ENCODE results near the gene COPZ2. TPM values are rescaled to one million over a fixed set of nuclear protein-coding genes. Genes with fewer than 3 reads are reported as not detected.
"Not testable (repeated sequence)": the region's sequence is repeated elsewhere in the genome, so short reads cannot be mapped to it uniquely, and the experiment has no call there.

Gene COPZ2
- total RNA-seq, 2 experiments from 2014 or later: 4.3 to 4.6 TPM

DNA sequence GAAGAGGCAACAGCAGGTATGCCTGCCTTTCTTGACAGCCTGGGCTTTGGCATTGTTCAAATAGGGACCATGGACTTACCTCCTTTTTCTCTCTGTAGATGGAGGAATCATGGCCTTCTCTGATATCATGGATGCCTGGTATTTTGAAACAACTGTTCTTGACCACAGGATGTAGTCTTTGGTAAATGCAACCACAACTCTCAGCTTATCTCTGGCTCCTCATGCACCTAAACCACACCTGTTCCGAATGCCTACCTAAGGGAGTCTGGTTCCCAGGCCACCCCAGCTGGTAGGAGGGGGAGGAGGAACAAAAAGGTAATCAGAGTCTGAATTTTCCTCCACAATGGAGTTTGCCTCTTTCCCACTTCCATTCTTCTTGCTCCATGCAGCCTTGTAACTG lies 47.9 kb downstream of the COPZ2 start:
- no peak overlapping the region for H3K4me3 Mint-ChIP-seq
- ChIA-PET CTCF (interaction anchor here (3.2 to 4.4 kb wide), 2 partner anchors 11 to 19 kb away, joined by 12 to 19 read pairs; partner anchors contain the start of gene CDK5RAP3), POLR2A (interaction anchor here (0.6 to 0.9 kb wide), 2 partner anchors 20 to 24 kb away, joined by 3 read pairs; no protein-coding TSS in a partner anchor)
- intact Hi-C loops (cut with micrococcal nuclease): no loop called here
- no peaks in the 10 kb centered on the region for H3K9me3 Mint-ChIP-seq
- DNase-seq (no peak), ATAC-seq (no peak)
- H3K4me1 Mint-ChIP-seq (ENCODE audit: low read depth): no peaks in the 10 kb centered on the region
- TF ChIP-seq, protein P1, sequence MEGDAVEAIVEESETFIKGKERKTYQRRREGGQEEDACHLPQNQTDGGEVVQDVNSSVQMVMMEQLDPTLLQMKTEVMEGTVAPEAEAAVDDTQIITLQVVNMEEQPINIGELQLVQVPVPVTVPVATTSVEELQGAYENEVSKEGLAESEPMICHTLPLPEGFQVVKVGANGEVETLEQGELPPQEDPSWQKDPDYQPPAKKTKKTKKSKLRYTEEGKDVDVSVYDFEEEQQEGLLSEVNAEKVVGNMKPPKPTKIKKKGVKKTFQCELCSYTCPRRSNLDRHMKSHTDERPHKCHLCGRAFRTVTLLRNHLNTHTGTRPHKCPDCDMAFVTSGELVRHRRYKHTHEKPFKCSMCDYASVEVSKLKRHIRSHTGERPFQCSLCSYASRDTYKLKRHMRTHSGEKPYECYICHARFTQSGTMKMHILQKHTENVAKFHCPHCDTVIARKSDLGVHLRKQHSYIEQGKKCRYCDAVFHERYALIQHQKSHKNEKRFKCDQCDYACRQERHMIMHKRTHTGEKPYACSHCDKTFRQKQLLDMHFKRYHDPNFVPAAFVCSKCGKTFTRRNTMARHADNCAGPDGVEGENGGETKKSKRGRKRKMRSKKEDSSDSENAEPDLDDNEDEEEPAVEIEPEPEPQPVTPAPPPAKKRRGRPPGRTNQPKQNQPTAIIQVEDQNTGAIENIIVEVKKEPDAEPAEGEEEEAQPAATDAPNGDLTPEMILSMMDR (IDR thresholded peaks at IDR 0.05): no peak
- H3K27me3 Mint-ChIP-seq: no peaks in the 10 kb centered on the region
- no peak overlapping the region for H3K27ac Mint-ChIP-seq
- peaks cover 2% of the 10 kb centered on the region for H3K36me3 Mint-ChIP-seq (ENCODE audit: low read depth)

- DNase-seq (no peak), ATAC-seq (no peak)
- H3K36me3 Mint-ChIP-seq (ENCODE audit: low read depth): peaks cover 2% of the 10 kb centered on the region
- TF ChIP-seq, protein P1 (IDR thresholded peaks at IDR 0.05): no peak
- intact Hi-C loops (cut with micrococcal nuclease): no loop called here
- no peaks in the 10 kb centered on the region for H3K27me3 Mint-ChIP-seq
- H3K9me3 Mint-ChIP-seq: no peaks in the 10 kb centered on the region
- CTCF ChIA-PET: interaction anchor here (3.2 to 4.4 kb wide), 2 partner anchors 11 to 19 kb away, joined by 12 to 19 read pairs; partner anchors contain the start of gene CDK5RAP3
- no peak overlapping the region for H3K27ac Mint-ChIP-seq
- H3K4me3 Mint-ChIP-seq: no peak overlapping the region
- H3K4me1 Mint-ChIP-seq (ENCODE audit: low read depth): no peaks in the 10 kb centered on the region
- POLR2A ChIA-PET: interaction anchor here (0.9 kb wide), 1 partner anchor 24 kb away, joined by 3 read pairs; no protein-coding TSS in a partner anchor
Observed at GRCh38 chr17:47989159-47989558, 48.4 kb downstream of the COPZ2 start.

DNA sequence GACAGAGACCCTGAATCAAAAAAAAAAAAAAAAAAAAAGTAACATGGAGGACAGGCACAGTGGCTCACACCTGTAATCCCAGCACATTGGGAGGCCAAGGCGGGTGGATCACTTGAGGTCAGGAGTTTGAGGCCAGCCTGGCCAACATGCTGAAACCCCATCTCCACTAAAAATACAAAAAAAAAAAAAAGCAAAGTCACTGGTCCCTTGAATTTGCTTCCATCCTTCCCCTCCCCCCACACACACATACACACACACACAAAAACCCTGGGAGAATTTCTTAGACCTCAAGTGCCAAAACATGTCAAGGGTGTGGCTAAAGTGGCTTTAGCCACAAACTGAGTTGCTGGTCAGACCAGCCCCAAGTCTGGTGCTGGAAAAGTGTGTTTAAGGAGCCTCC lies 49.2 kb downstream of the COPZ2 start:
- DNase-seq; H3K36me3 Mint-ChIP-seq (ENCODE audit: low read depth); intact Hi-C loops (cut with micrococcal nuclease): not testable (repeated sequence)

DNA sequence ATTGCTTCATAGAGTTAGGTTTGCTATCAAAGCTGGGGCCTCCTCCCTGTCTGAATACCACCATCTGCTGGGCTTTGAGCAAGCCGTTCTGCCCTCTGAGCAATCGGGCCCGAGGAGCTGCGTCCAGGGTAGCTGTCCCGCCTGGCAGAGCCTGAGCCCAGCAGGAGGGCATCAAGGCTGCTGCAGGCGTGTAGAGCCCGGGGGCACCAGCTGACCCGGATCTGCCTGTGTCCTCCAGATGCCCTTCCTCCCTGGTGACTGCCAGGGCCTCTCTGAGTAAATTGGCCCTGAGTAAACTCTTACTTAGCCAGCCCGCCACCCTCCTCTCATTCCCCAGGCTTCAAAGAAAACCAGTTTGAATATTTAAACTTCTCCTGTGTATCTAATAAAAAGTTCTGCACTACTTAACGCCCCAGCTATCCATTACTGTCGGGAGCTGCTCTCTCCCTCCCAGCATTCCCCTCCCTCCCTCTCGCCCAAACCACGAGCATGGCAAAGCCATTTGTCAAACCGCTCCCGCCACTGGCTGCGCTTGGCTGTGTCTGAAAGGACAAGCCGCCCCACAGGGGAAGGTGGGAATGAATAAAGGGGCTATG lies 50.3 kb downstream of the COPZ2 start:
- Mint-ChIP-seq H3K4me1 (ENCODE audit: low read depth) (no peaks in the 10 kb centered on the region), H3K9me3 (no peaks in the 10 kb centered on the region), H3K36me3 (ENCODE audit: low read depth) (peaks cover 13% of the 10 kb centered on the region), H3K4me3 (no peak overlapping the region), H3K27ac (no peak overlapping the region), H3K27me3 (no peaks in the 10 kb centered on the region)
- DNase-seq (no peak), ATAC-seq (no peak)
- TF ChIP-seq, protein P1 (IDR thresholded peaks at IDR 0.05): no peak
- ChIA-PET POLR2A (no interaction called here), CTCF (interaction anchor here (1.1 to 4.4 kb wide), 3 partner anchors 9 to 93 kb away, joined by 3 to 19 read pairs (median 12); partner anchors contain the start of gene CDK5RAP3)
- intact Hi-C loops (cut with micrococcal nuclease): no loop called here

More for the DNA sequence above, 49.2 kb downstream of the COPZ2 start:
- CTCF ChIA-PET: interaction anchor here (3.2 to 4.4 kb wide), 2 partner anchors 10 to 18 kb away, joined by 12 to 19 read pairs; partner anchors contain the start of gene CDK5RAP3
- H3K4me1 Mint-ChIP-seq (ENCODE audit: low read depth); POLR2A ChIA-PET; H3K9me3 Mint-ChIP-seq; H3K27me3 Mint-ChIP-seq; H3K27ac Mint-ChIP-seq; ATAC-seq; H3K4me3 Mint-ChIP-seq: not testable (repeated sequence)

GRCh38 chr17:47986520-47986919 lies 51.1 kb downstream of the COPZ2 start:
- TF ChIP-seq, protein P1 (IDR thresholded peaks at IDR 0.05): no peak
- Mint-ChIP-seq H3K4me1 (ENCODE audit: low read depth) (no peaks in the 10 kb centered on the region), H3K27me3 (no peaks in the 10 kb centered on the region), H3K4me3 (no peak overlapping the region), H3K36me3 (ENCODE audit: low read depth) (peaks cover 13% of the 10 kb centered on the region), H3K27ac (no peak overlapping the region), H3K9me3 (no peaks in the 10 kb centered on the region)
- intact Hi-C loops (cut with micrococcal nuclease): no loop called here
- DNase-seq: no peak
- POLR2A ChIA-PET: no interaction called here
- ATAC-seq: no peak
- CTCF ChIA-PET: interaction anchor here (0.9 to 4.4 kb wide), 4 partner anchors 8 to 94 kb away, joined by 3 to 19 read pairs (median 8); partner anchors contain the start of gene CDK5RAP3
